Activated CD4-positive, alpha-beta T cell treated with anti-CD3 and anti-CD28 coated beads, Interleukin-2, amount 10 ng/mL, durations not matched to agents 24 days and 14 days (primary cell): ENCODE measurements around the gene KIF5C. TPM values are rescaled to one million over a fixed set of nuclear protein-coding genes. Genes with fewer than 3 reads are reported as not detected.
"Not testable (repeated sequence)": the region's sequence is repeated elsewhere in the genome, so short reads cannot be mapped to it uniquely, and the experiment has no call there.

Source experiments
- DNase-seq: peaks from one replicate; pipeline ENCODE4 v3.0.0; 2022
- H3K27ac Mint-ChIP-seq: one replicate; pipeline ENCODE4 v1.8.0; 2022; ENCODE audit warnings: mild to moderate bottlenecking, mixed read lengths
- H3K27me3 Mint-ChIP-seq: one replicate; pipeline ENCODE4 v1.8.0; 2022; ENCODE audit warnings: mixed read lengths
- H3K36me3 Mint-ChIP-seq: one replicate; pipeline ENCODE4 v1.8.0; 2022; ENCODE audit warnings: low read depth, mild to moderate bottlenecking, mixed read lengths
- H3K4me1 Mint-ChIP-seq: one replicate; pipeline ENCODE4 v1.8.0; 2021; ENCODE audit warnings: mixed read lengths
- H3K4me3 Mint-ChIP-seq: one replicate; pipeline ENCODE4 v1.8.0; 2022; ENCODE audit warnings: mild to moderate bottlenecking, moderate library complexity, mixed read lengths
- H3K9me3 Mint-ChIP-seq: one replicate; pipeline ENCODE4 v1.8.0; 2021; ENCODE audit warnings: mixed read lengths
- intact Hi-C: fragments of 100-400 bp; cut with micrococcal nuclease; formaldehyde crosslinking; loops from one replicate; pipeline ENCODE4 v1.15.1; 2023
- total RNA-seq: library from RNA; stranded (reverse); gene quantifications from 2 replicates; pipeline ENCODE4 v1.2.3, GENCODE V29; 2022

Gene KIF5C
- total RNA-seq, 1 donor from 2014 or later: 20.0 TPM

GRCh38 chr2:148967056-148967455 lies 92.0 kb downstream of the KIF5C start:
- H3K9me3 Mint-ChIP-seq: peaks cover under 1% of the 10 kb centered on the region
- H3K4me1 Mint-ChIP-seq: peaks cover 6% of the 10 kb centered on the region
- no peaks in the 10 kb centered on the region for H3K27me3 Mint-ChIP-seq
- H3K27ac Mint-ChIP-seq: no peak overlapping the region
- intact Hi-C loops: no loop called here
- no peaks in the 10 kb centered on the region for H3K36me3 Mint-ChIP-seq
- DNase-seq: no peak
- no peak overlapping the region for H3K4me3 Mint-ChIP-seq

GRCh38 chr2:148967578-148967977 lies 92.6 kb downstream of the KIF5C start:
- Mint-ChIP-seq H3K27me3 (no peaks in the 10 kb centered on the region), H3K27ac (no peak overlapping the region), H3K9me3 (peaks cover 4% of the 10 kb centered on the region), H3K4me3 (no peak overlapping the region), H3K36me3 (no peaks in the 10 kb centered on the region), H3K4me1 (peaks cover 9% of the 10 kb centered on the region)
- no peak for DNase-seq
- intact Hi-C loops: no loop called here

- no peak overlapping the region for H3K27ac Mint-ChIP-seq
- H3K4me3 Mint-ChIP-seq: no peak overlapping the region
- peaks cover 9% of the 10 kb centered on the region for H3K4me1 Mint-ChIP-seq
- peaks cover 4% of the 10 kb centered on the region for H3K9me3 Mint-ChIP-seq
- no peak for DNase-seq
- H3K27me3 Mint-ChIP-seq: no peaks in the 10 kb centered on the region
- intact Hi-C loops: no loop called here
- peaks cover 3% of the 10 kb centered on the region for H3K36me3 Mint-ChIP-seq
Observed at GRCh38 chr2:148968301-148968700, 93.3 kb downstream of the KIF5C start.

GRCh38 chr2:148968776-148969319 lies 93.8 kb downstream of the KIF5C start:
- H3K4me3 Mint-ChIP-seq: no peak overlapping the region
- peaks cover 4% of the 10 kb centered on the region for H3K9me3 Mint-ChIP-seq
- DNase-seq: no peak
- no peaks in the 10 kb centered on the region for H3K27me3 Mint-ChIP-seq
- H3K4me1 Mint-ChIP-seq: peaks cover 9% of the 10 kb centered on the region
- H3K27ac Mint-ChIP-seq: no peak overlapping the region
- H3K36me3 Mint-ChIP-seq: peaks cover 6% of the 10 kb centered on the region
- intact Hi-C loops: no loop called here

GRCh38 chr2:148969659-148970061 lies 94.6 kb downstream of the KIF5C start:
- intact Hi-C loops: no loop called here
- Mint-ChIP-seq H3K9me3 (peaks cover 4% of the 10 kb centered on the region), H3K27ac (no peak overlapping the region), H3K4me1 (peaks cover 9% of the 10 kb centered on the region), H3K4me3 (no peak overlapping the region), H3K36me3 (peaks cover 6% of the 10 kb centered on the region), H3K27me3 (no peaks in the 10 kb centered on the region)
- no peak for DNase-seq

- intact Hi-C loops: no loop called here
- DNase-seq: no peak
- H3K9me3 Mint-ChIP-seq: peaks cover 4% of the 10 kb centered on the region
- peaks cover 6% of the 10 kb centered on the region for H3K36me3 Mint-ChIP-seq
- H3K4me3 Mint-ChIP-seq: no peak overlapping the region
- H3K27ac Mint-ChIP-seq: no peak overlapping the region
- peaks cover 9% of the 10 kb centered on the region for H3K4me1 Mint-ChIP-seq
- H3K27me3 Mint-ChIP-seq: no peaks in the 10 kb centered on the region
Observed at GRCh38 chr2:148970385-148970784, 95.4 kb downstream of the KIF5C start.

GRCh38 chr2:148971547-148971946 lies 96.5 kb downstream of the KIF5C start:
- intact Hi-C loops: no loop called here
- Mint-ChIP-seq H3K4me3 (no peak overlapping the region), H3K27ac (no peak overlapping the region), H3K4me1 (peaks cover 13% of the 10 kb centered on the region), H3K36me3 (peaks cover 6% of the 10 kb centered on the region), H3K9me3 (peaks cover 4% of the 10 kb centered on the region), H3K27me3 (no peaks in the 10 kb centered on the region)
- no peak for DNase-seq

- no peak for DNase-seq
- Mint-ChIP-seq H3K9me3 (peaks cover 4% of the 10 kb centered on the region), H3K4me1 (peaks cover 13% of the 10 kb centered on the region), H3K36me3 (peaks cover 6% of the 10 kb centered on the region), H3K27ac (no peak overlapping the region), H3K4me3 (no peak overlapping the region), H3K27me3 (no peaks in the 10 kb centered on the region)
- intact Hi-C loops: no loop called here
Observed at GRCh38 chr2:148974095-148974494, 99.1 kb downstream of the KIF5C start.

- peaks cover 4% of the 10 kb centered on the region for H3K4me1 Mint-ChIP-seq
- peaks cover 10% of the 10 kb centered on the region for H3K36me3 Mint-ChIP-seq
- no peaks in the 10 kb centered on the region for H3K27me3 Mint-ChIP-seq
- H3K27ac Mint-ChIP-seq: no peak overlapping the region
- H3K9me3 Mint-ChIP-seq: no peaks in the 10 kb centered on the region
- intact Hi-C loops: no loop called here
- DNase-seq: no peak
- H3K4me3 Mint-ChIP-seq: no peak overlapping the region
Observed at GRCh38 chr2:148978026-148978685, 103.1 kb downstream of the KIF5C start.

- H3K27me3 Mint-ChIP-seq: no peaks in the 10 kb centered on the region
- H3K4me3 Mint-ChIP-seq: no peak overlapping the region
- peaks cover 10% of the 10 kb centered on the region for H3K36me3 Mint-ChIP-seq
- H3K27ac Mint-ChIP-seq: no peak overlapping the region
- no peak for DNase-seq
- H3K9me3 Mint-ChIP-seq: no peaks in the 10 kb centered on the region
- intact Hi-C loops: no loop called here
- H3K4me1 Mint-ChIP-seq: peaks cover 4% of the 10 kb centered on the region
Observed at GRCh38 chr2:148978706-148979105, 103.7 kb downstream of the KIF5C start.

GRCh38 chr2:148979164-148979918 lies 104.3 kb downstream of the KIF5C start:
- Mint-ChIP-seq H3K9me3 (no peaks in the 10 kb centered on the region), H3K4me3 (no peak overlapping the region), H3K27ac (no peak overlapping the region), H3K36me3 (peaks cover 15% of the 10 kb centered on the region), H3K4me1 (peaks cover 4% of the 10 kb centered on the region), H3K27me3 (no peaks in the 10 kb centered on the region)
- DNase-seq: no peak
- intact Hi-C loops: no loop called here

GRCh38 chr2:148979919-148980277 lies 104.9 kb downstream of the KIF5C start:
- peaks cover 4% of the 10 kb centered on the region for H3K4me1 Mint-ChIP-seq
- no peaks in the 10 kb centered on the region for H3K9me3 Mint-ChIP-seq
- no peaks in the 10 kb centered on the region for H3K27me3 Mint-ChIP-seq
- intact Hi-C loops: loop anchor here (10.0 kb wide), 2 partner anchors 475 to 775 kb away; no protein-coding TSS in a partner anchor
- H3K27ac Mint-ChIP-seq: no peak overlapping the region
- no peak overlapping the region for H3K4me3 Mint-ChIP-seq
- H3K36me3 Mint-ChIP-seq: peaks cover 15% of the 10 kb centered on the region
- no peak for DNase-seq

GRCh38 chr2:148980496-148980895 lies 105.5 kb downstream of the KIF5C start:
- H3K4me1 Mint-ChIP-seq, DNase-seq, H3K4me3 Mint-ChIP-seq, H3K27me3 Mint-ChIP-seq, H3K27ac Mint-ChIP-seq, H3K9me3 Mint-ChIP-seq: not testable (repeated sequence)
- intact Hi-C loops: loop anchor here (10.0 kb wide), 2 partner anchors 476 to 776 kb away; no protein-coding TSS in a partner anchor
- H3K36me3 Mint-ChIP-seq: peaks cover 17% of the 10 kb centered on the region

GRCh38 chr2:148981324-148981723 lies 106.3 kb downstream of the KIF5C start:
- Mint-ChIP-seq H3K4me3 (no peak overlapping the region), H3K9me3 (no peaks in the 10 kb centered on the region), H3K27ac (no peak overlapping the region), H3K27me3 (no peaks in the 10 kb centered on the region), H3K4me1 (no peaks in the 10 kb centered on the region), H3K36me3 (peaks cover 17% of the 10 kb centered on the region)
- DNase-seq: no peak
- intact Hi-C loops: loop anchor here (10.0 kb wide), 2 partner anchors 477 to 777 kb away; no protein-coding TSS in a partner anchor
